Omental fat pad (tissue), 4 donors: ENCODE results near the gene NEK7. TPM values are rescaled to one million over a fixed set of nuclear protein-coding genes. Genes with fewer than 3 reads are reported as not detected.
A peak's percentile ranks its signal among the peaks of the same experiment; 100 is the strongest.
"Not testable (repeated sequence)": the region's sequence is repeated elsewhere in the genome, so short reads cannot be mapped to it uniquely, and the experiment has no call there.

Experiments
- ATAC-seq: fragments of 150-250 bp; one replicate; pipeline ENCODE4 v1.9.1; 2016; ENCODE audit warnings: mild to moderate bottlenecking, moderate library complexity; ENCODE audit not compliant: low FRiP score
- DNase-seq: peaks from one replicate; pipeline ENCODE4 v3.0.0-alpha.2; 2019; ENCODE audit warnings: low spot score
- total RNA-seq, 4 donors: library from RNA; depleted of rRNA; stranded (reverse); fragments of >200 nt; gene quantifications; one replicate each; pipeline ENCODE4 v1.1.0, GENCODE V29; 2016
- TF ChIP-seq, protein P1 (sequence below), 3 donors: fragments of 450-650 bp; IDR thresholded peaks; one replicate each; pipeline ENCODE4 v1.5.1; 2016 to 2017; ENCODE audit warnings: antibody characterized with exemption in 3 of 3, mild to moderate bottlenecking in 3 of 3, moderate library complexity in 2 of 3

Gene NEK7
- total RNA-seq, 4 donors from 2014 or later: 75.0 to 115 (median 89.9) TPM

DNA sequence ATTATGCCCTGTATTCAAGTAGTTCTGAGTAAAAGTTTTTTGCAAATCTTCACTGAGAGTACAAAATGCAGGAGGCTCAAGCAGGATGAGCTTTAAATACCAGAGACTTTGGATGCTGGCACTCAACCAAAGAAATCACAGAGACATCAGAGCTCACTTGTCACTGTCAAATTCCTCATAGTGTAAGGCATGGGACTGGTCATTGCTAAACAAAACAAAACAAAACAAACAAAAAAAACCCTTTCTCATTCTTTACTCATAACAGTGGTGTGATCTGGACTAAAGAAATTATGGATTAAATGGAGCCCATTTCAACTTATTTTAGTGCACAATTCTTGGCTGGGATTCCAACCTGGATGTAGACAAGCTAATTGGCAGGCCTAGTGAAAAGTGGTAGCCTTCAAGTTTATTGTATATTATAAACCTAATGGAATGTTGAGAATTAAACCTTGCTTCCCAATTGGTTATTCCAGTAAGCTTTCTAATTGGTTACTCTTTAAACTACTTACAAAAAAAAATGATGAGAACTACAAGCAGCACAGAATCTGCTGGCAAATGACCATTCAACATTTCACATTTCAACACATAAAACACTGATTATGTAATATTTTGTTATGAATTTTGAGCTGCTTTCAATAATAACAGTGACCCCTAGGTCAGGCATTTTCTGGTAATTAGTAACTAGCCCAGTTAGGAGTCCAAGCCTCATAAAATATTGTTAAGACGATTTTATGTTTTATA is 30.6 kb upstream of the NEK7 start:
- DNase-seq (no peak), ATAC-seq (peak; percentile 33)
- TF ChIP-seq, protein P1, sequence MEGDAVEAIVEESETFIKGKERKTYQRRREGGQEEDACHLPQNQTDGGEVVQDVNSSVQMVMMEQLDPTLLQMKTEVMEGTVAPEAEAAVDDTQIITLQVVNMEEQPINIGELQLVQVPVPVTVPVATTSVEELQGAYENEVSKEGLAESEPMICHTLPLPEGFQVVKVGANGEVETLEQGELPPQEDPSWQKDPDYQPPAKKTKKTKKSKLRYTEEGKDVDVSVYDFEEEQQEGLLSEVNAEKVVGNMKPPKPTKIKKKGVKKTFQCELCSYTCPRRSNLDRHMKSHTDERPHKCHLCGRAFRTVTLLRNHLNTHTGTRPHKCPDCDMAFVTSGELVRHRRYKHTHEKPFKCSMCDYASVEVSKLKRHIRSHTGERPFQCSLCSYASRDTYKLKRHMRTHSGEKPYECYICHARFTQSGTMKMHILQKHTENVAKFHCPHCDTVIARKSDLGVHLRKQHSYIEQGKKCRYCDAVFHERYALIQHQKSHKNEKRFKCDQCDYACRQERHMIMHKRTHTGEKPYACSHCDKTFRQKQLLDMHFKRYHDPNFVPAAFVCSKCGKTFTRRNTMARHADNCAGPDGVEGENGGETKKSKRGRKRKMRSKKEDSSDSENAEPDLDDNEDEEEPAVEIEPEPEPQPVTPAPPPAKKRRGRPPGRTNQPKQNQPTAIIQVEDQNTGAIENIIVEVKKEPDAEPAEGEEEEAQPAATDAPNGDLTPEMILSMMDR (IDR thresholded peaks at IDR 0.05): no peak

DNA sequence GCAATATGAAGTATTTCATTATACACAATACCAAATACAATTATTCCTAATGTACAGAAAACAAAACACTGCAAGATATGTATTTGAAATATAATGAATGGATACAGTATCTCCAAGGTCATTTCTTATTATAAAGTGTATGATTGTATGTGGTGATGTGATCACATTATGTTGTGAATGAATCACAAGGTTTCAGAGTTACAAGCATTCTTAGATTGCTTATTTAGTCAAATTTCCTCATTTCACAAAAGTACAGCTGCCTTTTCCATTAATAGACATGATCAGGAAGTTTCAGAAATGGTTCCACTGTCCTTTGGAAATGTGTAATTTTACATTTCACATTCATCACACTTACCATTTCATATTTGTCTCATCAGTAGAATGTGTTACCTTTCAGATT is 28.3 kb upstream of the NEK7 start:
- ATAC-seq (no peak), DNase-seq (no peak)
- TF ChIP-seq, protein P1 (IDR thresholded peaks at IDR 0.05): no peak

DNA sequence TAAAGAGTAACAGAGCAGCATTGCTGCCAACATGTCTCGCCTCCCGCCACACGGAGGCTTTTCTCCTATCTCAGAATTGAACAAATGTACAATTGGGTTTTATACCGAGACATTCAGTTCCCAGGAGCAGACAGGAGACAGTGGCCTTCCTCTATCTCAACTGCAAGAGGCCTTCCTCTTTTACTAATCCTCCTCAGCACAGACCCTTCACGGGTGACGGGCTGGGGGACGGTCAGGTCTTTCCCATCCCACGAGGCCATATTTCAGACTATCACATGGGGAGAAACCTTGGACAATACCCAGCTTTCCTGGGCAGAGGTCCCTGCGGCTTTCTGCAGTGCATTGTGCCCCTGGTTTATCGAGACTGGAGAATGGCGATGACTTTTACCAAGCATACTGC is 26.7 kb upstream of the NEK7 start:
- ATAC-seq, DNase-seq: not testable (repeated sequence)

DNA sequence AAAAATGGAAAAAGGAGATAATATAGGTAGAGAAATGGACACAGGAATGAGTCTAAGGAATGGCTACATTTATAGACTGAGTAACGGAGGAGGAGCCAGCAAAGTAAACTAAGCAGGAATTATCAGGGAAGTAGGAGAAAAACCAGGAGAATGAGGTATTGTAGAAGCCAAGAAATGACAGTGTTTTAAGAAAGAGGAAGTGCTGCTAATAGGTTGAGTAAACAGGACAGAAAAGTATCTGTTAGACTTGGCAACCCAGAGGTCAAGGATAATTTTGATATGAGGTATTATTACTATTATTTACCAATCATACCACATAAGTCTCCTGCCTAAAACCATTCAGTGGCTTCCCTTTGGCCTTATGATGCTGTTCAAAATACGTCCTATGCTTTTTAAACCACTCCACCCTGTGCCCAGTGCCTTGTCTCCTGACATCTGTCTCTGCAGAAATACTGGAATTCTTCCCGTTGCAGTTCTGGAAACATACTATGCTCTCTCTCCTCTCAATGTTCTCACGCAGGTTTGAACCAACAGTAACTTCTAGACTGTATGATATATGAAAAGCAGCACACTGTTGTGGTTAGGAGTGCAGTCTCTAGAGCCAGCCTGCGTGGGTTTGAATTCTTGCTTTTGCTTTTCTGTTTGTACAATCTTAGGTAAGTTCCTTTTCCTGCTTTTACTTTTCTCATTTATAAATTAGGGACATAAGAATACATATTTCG is 24.6 kb upstream of the NEK7 start:
- ATAC-seq (no peak), DNase-seq (no peak)
- TF ChIP-seq, protein P1 (IDR thresholded peaks at IDR 0.05): no peak

DNA sequence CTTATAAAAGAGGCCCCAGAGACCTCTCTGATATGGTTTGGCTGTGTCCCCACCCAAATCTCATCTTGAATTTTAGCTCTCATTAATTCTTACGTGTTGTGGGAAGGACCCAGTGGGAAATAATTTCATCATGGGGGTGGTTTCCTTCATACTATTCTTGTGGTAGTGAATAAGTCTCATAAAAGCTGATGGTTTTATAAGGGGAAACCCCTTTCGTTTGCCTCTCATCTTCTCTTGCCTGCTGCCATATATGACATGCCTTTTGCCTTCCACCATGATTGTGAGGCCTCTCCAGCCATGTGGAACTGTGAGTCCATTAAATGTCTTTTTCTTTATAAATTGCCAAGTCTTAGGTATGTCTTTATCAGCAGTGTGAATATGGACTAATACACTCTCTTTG is 22.5 kb upstream of the NEK7 start:
- TF ChIP-seq, protein P1 (IDR thresholded peaks at IDR 0.05): no peak
- no peak for ATAC-seq
- DNase-seq: no peak

DNA sequence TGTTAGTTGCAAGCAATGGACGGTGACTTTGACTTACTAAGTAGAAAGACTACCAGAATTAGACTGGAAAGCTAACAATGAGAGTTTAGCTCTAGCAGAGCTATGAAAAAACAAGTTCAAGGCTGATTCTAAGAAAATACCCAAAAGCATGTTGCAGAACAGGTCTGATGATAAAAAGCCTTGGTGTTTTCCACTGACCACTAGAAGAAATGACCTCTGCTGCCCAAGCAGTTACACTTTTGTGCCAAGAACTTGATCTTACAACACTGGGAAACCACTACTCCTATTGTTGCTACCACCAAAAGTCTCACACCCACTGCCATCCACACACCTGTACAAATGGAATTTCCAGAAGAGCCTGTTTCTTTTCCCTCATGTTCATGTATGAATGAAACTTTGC is 21.4 kb upstream of the NEK7 start:
- DNase-seq: no peak
- TF ChIP-seq, protein P1 (IDR thresholded peaks at IDR 0.05): no peak
- no peak for ATAC-seq

DNA sequence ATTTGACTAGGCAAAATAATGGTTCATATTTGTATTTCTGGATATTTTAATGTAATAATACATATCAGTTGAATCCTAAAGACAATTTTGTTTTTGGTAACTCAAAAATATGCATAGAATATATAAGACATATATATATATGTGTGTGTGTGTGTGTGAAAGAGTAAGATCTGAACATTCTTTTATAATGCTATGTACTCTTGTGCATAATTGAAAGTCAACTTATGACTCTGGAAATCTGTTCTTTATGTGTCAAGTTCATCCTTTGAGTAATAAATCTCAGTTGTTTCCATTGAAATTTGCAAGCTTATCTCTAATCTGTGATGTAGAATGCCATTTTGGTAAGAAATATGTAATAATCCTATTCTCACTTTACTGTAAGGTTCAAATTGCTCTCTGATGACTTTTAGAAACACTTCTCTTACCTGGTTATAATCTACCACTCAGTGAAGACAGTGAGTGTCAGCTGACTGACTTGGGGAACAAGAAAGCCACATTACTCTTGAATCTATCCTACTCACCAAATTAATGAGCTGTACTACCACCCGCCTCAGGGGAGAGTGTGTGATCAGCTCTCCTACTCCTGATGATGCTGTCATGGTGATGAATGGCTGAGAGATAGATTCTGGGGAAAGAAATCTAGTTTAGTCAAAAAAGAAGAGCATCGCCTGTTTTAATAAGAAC is 15.0 kb upstream of the NEK7 start:
- ATAC-seq (no peak), DNase-seq (no peak)
- TF ChIP-seq, protein P1 (IDR thresholded peaks at IDR 0.05): no peak
